ENCODE results near the gene PLEKHA7.

The PLEKHA7 gene

DNA sequence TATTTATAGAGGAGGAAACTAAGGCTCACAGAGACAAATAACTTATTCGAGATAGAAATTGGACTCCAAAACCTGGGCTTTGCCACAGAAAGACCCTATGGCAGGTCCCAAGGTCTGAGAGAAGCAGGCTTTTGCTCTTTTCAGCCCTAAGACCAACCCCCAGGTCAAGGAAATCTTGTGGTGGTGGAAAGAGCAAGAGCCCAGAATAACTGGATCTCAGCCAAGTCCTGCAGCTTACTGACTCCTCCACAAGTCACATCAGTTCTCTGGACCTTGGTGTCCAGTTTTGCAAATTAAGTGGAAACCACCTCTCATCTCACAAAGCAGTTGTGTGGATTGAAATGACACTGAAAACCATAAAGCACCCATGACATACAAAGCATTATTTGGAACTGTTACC, 153.6 kb downstream of the PLEKHA7 start:
- ATAC-seq (ENCODE audit: low read depth) (no peak), DNase-seq (ENCODE audit: low spot score) (no peak)
- no peaks in the 10 kb centered on the region for H3K27me3 ChIP-seq (ENCODE audit: insufficient read depth, poor library complexity, severe bottlenecking)
- H3K36me3 ChIP-seq (ENCODE audit: low read depth), result no peaks in the 10 kb centered on the region
- no peak overlapping the region for H3K27ac ChIP-seq (ENCODE audit: poor library complexity, severe bottlenecking)
- H3K4me3 ChIP-seq (ENCODE audit: severe bottlenecking), result no peak overlapping the region
- H3K9me3 ChIP-seq (ENCODE audit: severe bottlenecking), result no peaks in the 10 kb centered on the region
- TF ChIP-seq, protein P1, sequence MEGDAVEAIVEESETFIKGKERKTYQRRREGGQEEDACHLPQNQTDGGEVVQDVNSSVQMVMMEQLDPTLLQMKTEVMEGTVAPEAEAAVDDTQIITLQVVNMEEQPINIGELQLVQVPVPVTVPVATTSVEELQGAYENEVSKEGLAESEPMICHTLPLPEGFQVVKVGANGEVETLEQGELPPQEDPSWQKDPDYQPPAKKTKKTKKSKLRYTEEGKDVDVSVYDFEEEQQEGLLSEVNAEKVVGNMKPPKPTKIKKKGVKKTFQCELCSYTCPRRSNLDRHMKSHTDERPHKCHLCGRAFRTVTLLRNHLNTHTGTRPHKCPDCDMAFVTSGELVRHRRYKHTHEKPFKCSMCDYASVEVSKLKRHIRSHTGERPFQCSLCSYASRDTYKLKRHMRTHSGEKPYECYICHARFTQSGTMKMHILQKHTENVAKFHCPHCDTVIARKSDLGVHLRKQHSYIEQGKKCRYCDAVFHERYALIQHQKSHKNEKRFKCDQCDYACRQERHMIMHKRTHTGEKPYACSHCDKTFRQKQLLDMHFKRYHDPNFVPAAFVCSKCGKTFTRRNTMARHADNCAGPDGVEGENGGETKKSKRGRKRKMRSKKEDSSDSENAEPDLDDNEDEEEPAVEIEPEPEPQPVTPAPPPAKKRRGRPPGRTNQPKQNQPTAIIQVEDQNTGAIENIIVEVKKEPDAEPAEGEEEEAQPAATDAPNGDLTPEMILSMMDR (IDR thresholded peaks at IDR 0.05; ENCODE audit: poor library complexity, severe bottlenecking), result no peak
- H3K4me1 ChIP-seq (ENCODE audit: insufficient read depth, poor library complexity, severe bottlenecking), result no peaks in the 10 kb centered on the region

GRCh38 chr11:16859651-16860050, 154.6 kb downstream of the PLEKHA7 start:
- ATAC-seq (ENCODE audit: low read depth) (no peak), DNase-seq (ENCODE audit: low spot score) (no peak)
- H3K27me3 ChIP-seq (ENCODE audit: insufficient read depth, poor library complexity, severe bottlenecking), result no peaks in the 10 kb centered on the region
- H3K4me1 ChIP-seq (ENCODE audit: insufficient read depth, poor library complexity, severe bottlenecking), result no peaks in the 10 kb centered on the region
- no peak overlapping the region for H3K27ac ChIP-seq (ENCODE audit: poor library complexity, severe bottlenecking)
- no peaks in the 10 kb centered on the region for H3K9me3 ChIP-seq (ENCODE audit: severe bottlenecking)
- TF ChIP-seq, protein P1 (IDR thresholded peaks at IDR 0.05; ENCODE audit: poor library complexity, severe bottlenecking), result no peak
- no peaks in the 10 kb centered on the region for H3K36me3 ChIP-seq (ENCODE audit: low read depth)
- H3K4me3 ChIP-seq (ENCODE audit: severe bottlenecking), result no peak overlapping the region

DNA sequence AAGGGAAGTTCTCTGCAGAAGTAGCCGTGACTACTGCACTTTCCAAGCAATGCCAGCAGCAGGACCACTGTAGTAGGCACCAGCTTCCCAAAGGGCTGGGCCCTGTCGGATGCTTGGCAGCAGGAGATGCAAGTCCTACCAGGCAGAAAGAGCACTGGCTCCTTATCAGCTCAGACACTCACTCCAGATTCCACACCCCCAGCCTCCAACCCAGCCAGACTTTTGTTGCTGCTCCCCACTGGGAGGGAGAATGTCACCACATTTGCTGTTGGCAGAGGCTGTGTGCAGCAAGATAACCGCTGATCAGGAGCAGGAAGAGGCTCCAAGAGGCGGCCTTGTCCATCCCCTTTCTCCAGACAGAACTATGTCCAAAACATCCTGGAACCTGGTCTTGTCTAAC, 157.0 kb downstream of the PLEKHA7 start:
- TF ChIP-seq, protein P1 (IDR thresholded peaks at IDR 0.05; ENCODE audit: poor library complexity, severe bottlenecking), result no peak
- DNase-seq (ENCODE audit: low spot score) (no peak), ATAC-seq (ENCODE audit: low read depth) (no peak)

GRCh38 chr11:16856022-16856471, 158.2 kb downstream of the PLEKHA7 start:
- ATAC-seq (ENCODE audit: low read depth) (no peak), DNase-seq (ENCODE audit: low spot score) (no peak)
- no peak overlapping the region for H3K4me3 ChIP-seq (ENCODE audit: severe bottlenecking)
- H3K4me1 ChIP-seq (ENCODE audit: insufficient read depth, poor library complexity, severe bottlenecking), result no peaks in the 10 kb centered on the region
- H3K9me3 ChIP-seq (ENCODE audit: severe bottlenecking), result no peaks in the 10 kb centered on the region
- no peaks in the 10 kb centered on the region for H3K27me3 ChIP-seq (ENCODE audit: insufficient read depth, poor library complexity, severe bottlenecking)
- no peak overlapping the region for H3K27ac ChIP-seq (ENCODE audit: poor library complexity, severe bottlenecking)
- TF ChIP-seq, protein P1 (IDR thresholded peaks at IDR 0.05; ENCODE audit: poor library complexity, severe bottlenecking), result no peak
- no peaks in the 10 kb centered on the region for H3K36me3 ChIP-seq (ENCODE audit: low read depth)

More for the DNA sequence above, 157.0 kb downstream of the PLEKHA7 start:
- Histone ChIP-seq H3K36me3 (ENCODE audit: low read depth) (no peaks in the 10 kb centered on the region), H3K27me3 (ENCODE audit: insufficient read depth, poor library complexity, severe bottlenecking) (no peaks in the 10 kb centered on the region), H3K27ac (ENCODE audit: poor library complexity, severe bottlenecking) (no peak overlapping the region), H3K9me3 (ENCODE audit: severe bottlenecking) (no peaks in the 10 kb centered on the region), H3K4me1 (ENCODE audit: insufficient read depth, poor library complexity, severe bottlenecking) (no peaks in the 10 kb centered on the region), H3K4me3 (ENCODE audit: severe bottlenecking) (no peak overlapping the region)

GRCh38 chr11:16854979-16855378, 159.2 kb downstream of the PLEKHA7 start:
- ATAC-seq (ENCODE audit: low read depth), result no peak
- no peaks in the 10 kb centered on the region for H3K36me3 ChIP-seq (ENCODE audit: low read depth)
- DNase-seq (ENCODE audit: low spot score), result no peak
- H3K9me3 ChIP-seq (ENCODE audit: severe bottlenecking), result no peaks in the 10 kb centered on the region
- TF ChIP-seq, protein P1 (IDR thresholded peaks at IDR 0.05; ENCODE audit: poor library complexity, severe bottlenecking), result no peak
- no peaks in the 10 kb centered on the region for H3K4me1 ChIP-seq (ENCODE audit: insufficient read depth, poor library complexity, severe bottlenecking)
- no peak overlapping the region for H3K27ac ChIP-seq (ENCODE audit: poor library complexity, severe bottlenecking)
- no peaks in the 10 kb centered on the region for H3K27me3 ChIP-seq (ENCODE audit: insufficient read depth, poor library complexity, severe bottlenecking)
- no peak overlapping the region for H3K4me3 ChIP-seq (ENCODE audit: severe bottlenecking)
